GM21723 (cell line): Measurements from ENCODE around the gene MPPED2.
"Not testable (repeated sequence)": the region's sequence is repeated elsewhere in the genome, so short reads cannot be mapped to it uniquely, and the experiment has no call there.

Source experiments
- ATAC-seq: cut with Tn5 transposase; IDR thresholded peaks from one replicate; pipeline ENCODE4 v1.9.1; 2021; ENCODE audit warnings: mild to moderate bottlenecking, moderate library complexity; ENCODE audit not compliant: unreplicated experiment

Gene MPPED2

DNA sequence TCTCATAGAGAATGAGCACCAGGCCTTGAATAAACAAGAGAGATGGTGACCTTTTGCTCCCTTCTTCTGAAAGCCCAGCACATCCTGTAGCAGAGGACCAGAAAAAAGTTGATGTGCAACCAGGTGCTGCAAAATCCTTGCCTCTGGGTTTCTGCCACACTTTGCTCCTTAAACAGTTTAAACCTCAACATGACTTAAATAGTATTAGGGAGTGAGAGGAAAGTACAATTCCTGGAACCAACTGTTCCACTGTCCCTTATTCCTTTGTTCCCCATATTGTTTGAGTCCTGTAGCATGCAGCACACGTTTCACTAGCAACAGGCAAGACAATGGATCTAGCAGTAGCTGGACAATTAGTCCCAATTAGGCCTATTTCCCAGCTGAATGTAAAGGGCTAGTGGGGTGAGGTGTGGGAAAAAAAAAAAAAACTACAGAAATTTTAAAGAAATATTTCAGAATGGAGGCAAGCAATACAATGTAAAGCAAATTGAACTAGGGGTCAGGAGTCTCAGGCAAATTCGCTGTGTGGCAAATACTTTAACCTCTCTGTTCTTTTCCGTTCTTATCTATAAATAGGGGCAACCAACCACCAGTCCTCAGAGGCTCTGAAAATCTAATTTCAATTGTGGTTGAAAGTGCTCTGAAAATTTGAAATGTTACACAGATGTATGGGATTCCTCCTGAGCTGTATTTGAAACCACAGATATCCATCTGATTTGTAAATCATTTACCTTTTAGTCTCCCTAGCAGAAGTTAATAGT, 6.6 kb downstream of the MPPED2 start:
- ATAC-seq, result no peak

DNA sequence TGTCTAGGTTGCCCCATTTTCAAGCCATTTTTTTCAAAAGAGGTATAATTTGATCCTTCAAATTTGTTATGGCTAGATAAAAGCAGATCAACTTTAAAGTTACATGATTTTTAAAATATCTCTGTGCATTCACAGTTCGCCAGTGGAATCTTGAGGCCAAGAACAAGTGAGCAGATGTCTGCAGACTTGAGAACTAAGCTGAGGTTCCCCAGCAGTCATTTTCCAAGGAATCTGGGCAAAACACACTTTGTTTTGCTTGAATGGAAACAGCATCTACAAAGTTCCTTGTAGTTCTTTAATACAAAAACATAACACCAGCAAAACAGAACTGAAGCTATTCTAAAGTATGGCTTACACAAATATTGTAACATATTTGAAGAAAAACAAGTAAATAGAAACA, 7.7 kb downstream of the MPPED2 start:
- no peak for ATAC-seq

DNA sequence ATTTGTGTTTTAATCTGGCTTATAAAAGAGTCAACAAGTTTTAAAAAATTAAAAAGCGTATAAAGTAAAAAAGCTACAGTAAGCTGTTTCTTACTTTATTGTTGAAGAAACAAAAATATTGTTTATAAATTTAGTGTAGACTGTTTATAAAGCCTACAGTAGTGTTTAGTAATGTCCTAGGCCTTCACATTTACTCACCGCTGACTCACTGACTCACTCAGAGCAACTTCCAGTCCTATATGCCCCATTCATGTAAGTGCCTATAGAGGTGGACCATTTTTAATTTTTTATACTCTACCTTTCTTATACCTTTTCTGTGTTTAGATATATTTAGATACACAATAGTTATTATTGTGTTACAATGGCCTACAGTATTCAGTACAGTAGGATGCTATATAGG, 12.2 kb downstream of the MPPED2 start:
- ATAC-seq, result no peak

GRCh38 chr11:30568931-30569330, 17.2 kb downstream of the MPPED2 start:
- no peak for ATAC-seq

GRCh38 chr11:30567644-30568043, 18.5 kb downstream of the MPPED2 start:
- no peak for ATAC-seq

- ATAC-seq, result no peak
Measured at GRCh38 chr11:30567120-30567519, 19.0 kb downstream of the MPPED2 start.

DNA sequence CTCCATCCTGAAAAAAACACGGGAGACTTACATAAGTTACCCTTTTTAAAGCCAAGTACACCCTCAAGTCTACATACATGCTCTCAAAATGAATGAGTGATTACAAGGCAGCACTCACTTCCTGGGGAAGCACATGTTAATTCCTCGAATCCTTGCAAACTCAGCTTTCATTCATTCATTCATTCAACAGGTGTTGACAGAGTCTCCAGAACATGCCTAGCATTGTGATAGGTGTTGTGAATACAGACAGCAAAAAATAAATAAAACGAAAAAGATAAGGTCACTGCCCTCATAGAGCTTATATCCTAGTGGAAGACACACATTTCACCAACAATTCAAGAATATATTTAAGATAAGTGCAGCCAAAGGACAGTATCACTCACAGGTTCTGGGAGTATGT, 19.7 kb downstream of the MPPED2 start:
- no peak for ATAC-seq

- no peak for ATAC-seq
Measured at GRCh38 chr11:30565027-30565426, 21.1 kb downstream of the MPPED2 start.

- no peak for ATAC-seq
Measured at GRCh38 chr11:30561691-30562415, 24.3 kb downstream of the MPPED2 start.

DNA sequence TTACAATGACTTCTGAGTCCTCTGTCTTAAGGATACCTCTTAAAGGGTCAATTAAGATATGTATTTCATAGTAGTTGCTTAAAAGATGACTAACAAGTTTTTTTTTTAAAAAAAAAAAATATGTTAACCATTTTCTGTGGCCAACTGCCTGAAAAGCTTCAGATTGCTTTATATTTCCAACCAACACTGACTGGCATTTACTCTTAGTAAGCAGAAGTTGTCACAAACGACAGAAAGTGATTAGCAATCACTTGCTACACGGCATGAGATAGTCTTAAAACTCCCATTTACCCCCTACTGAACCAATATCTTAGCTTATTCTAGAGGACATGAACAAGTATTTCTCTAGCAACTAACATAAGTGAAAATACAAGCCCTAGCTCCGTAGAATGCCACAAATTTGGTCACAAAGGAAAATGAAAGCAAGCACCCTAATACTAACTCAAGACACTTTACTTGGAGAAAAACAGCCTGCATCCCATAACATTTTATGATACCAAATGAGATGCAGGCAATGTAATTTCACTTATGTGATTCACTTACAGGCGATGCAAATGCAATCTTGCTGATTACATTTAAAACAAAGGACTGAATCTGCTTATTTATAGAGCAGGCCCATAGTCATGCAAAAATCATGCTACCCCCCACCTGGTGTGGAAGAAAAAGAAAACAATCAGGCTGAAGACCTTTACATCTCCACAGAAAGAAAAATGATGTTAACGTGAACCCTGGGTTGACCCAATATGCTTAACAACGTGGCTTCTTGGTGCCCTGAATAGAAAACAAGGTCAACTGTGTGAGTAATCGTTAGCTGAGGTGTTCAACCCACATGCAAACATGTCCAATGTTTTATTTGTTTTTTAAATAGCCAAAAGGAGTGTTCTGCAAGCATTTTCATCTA, 25.7 kb downstream of the MPPED2 start:
- ATAC-seq, result no peak

DNA sequence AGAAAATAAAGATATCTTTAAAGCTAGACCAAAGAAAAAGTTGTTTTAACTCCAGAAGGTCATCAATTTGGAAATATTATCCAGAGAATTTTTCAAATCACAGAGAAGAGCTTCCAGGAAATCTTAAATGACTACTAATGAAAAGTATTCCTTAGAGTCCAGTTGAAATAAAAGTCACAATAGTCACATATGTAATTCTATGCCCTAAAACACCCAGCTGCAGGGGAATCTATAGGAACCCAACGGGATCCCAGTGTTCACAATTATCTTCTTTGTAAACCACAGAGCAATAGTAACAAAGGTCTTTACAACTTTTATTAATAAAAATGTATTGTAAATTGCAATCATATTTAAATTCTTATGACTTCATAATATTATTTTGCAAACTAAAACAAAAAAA, 27.1 kb downstream of the MPPED2 start:
- no peak for ATAC-seq

GRCh38 chr11:30554587-30554986, 31.6 kb downstream of the MPPED2 start:
- ATAC-seq, result not testable (repeated sequence)

GRCh38 chr11:30553521-30554110, 32.5 kb downstream of the MPPED2 start:
- ATAC-seq, result no peak

GRCh38 chr11:30552839-30553238, 33.3 kb downstream of the MPPED2 start:
- no peak for ATAC-seq

DNA sequence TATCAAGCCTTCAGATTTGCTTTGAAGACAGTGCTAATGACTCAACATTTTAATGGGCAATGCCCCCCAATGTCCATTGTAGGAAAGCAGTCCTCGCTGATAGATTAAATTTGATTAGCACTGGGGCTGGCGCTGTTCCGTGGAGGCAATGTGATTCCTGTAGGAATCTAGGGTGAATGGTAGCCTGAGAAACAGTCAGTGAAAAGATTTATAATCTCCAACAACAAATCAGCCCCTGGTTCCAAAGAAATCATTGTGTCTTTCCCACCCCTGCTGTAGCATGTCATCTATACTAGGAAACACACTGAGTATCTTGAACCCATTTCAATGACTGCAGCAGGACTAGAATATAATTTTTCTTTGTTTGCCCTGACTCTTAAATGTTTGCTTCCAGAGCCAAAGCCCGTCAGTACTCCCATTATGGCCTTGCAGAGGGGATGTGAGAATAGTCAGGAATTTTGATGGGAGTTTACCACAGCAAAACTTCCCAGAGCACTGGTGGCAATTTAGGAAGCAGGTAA, 36.1 kb downstream of the MPPED2 start:
- ATAC-seq, result no peak

DNA sequence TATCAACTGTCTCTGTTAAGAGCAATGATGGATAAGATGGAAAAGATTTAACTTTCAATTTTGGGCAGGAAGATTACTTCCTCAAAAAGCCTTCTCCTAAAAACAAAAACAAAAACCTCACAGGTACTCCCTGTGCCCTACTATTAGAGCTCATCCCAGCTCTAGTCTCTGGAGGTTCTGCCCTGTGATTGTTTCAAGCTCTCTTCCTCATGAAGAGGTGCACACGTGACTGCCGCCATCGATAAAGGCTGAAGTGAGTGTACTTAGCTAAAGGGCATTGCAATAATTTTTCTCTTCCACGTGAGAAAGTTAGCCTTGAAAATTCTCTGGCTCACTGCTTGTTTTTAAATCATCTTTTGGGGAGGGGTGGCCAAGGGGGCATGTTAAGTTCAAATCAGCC, 36.6 kb downstream of the MPPED2 start:
- no peak for ATAC-seq

GRCh38 chr11:30546334-30546733, 39.8 kb downstream of the MPPED2 start:
- ATAC-seq, result no peak

DNA sequence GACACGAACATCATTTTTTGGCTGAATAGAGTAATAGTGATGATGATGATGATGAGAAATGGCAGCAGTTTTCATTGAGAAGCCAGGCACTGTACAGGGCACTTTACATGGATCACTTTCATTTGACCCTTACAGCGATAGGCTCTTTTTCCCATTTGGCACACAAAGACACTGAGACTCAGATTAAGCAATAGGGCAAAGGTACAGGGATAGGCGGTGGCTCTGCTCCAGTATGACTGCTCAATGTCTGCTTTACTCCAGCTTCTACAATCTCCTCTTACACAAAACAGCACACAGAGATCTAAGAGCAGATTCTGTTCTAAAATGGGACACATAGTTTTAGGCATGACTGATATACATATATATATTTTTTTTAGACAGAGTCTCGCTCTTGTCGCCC, 40.6 kb downstream of the MPPED2 start:
- ATAC-seq, result no peak

DNA sequence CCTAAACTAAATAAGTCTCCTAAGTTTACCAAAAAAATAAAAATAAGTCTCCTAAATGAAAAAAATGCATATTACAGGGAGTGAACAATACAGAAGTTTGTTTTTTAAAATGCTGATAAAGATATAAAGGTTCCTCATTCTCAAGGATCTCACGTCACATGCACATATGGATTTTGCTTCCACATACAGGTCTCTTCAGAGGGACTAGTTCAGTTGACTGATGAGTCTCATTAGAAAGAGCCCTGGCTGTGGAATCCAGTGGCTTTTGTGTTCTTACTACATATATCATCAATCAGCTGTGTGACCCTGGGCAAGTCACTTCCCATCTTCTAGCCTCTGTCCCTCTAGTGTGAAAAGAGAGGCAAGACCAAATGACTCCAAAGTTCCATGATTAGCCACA, 43.1 kb downstream of the MPPED2 start:
- no peak for ATAC-seq

- no peak for ATAC-seq
Measured at GRCh38 chr11:30540781-30541180, 45.4 kb downstream of the MPPED2 start.

- no peak for ATAC-seq
Measured at GRCh38 chr11:30538251-30538650, 47.9 kb downstream of the MPPED2 start.
